Measurements from ENCODE around the gene UST.

- TF ChIP-seq CTCF (IDR thresholded peaks at IDR 0.05) (no peak), POLR2A (IDR thresholded peaks at IDR 0.05) (no peak), EP300 (IDR thresholded peaks at IDR 0.05) (no peak)
Measured at GRCh38 chr6:149050160-149050559, 303.3 kb downstream of the UST start.
